CD14-positive monocyte (primary cell): ENCODE measurements around the gene SCG2. TPM values are rescaled to one million over a fixed set of nuclear protein-coding genes. Genes with fewer than 3 reads are reported as not detected.

Source experiments
- DNase-seq, 3 donors: peaks; one replicate each; pipeline ENCODE4 v3.0.0-alpha.2; 2011 to 2022
- H2AFZ ChIP-seq: 2 replicates; pipeline ENCODE4 v1.6.0; 2012; ENCODE audit warnings: mild to moderate bottlenecking, low read depth, low read length, inconsistent platforms; ENCODE audit not compliant: insufficient read depth, poor library complexity, severe bottlenecking
- H3K27ac ChIP-seq, 2 donors: 1 replicate in 1 of 2; 2 replicates in 1 of 2; pipeline ENCODE4 v1.5.1; 2012 to 2013; ENCODE audit warnings: low read length in 2 of 2, control low read depth in 1 of 2, inconsistent platforms in 1 of 2, low read depth in 1 of 2, mild to moderate bottlenecking in 1 of 2
- H3K27me3 ChIP-seq, 2 donors: one replicate each; pipeline versions ENCODE4 v1.6.0 to v1.6.1; 2011 to 2013; ENCODE audit warnings: low read length in 2 of 2; ENCODE audit not compliant: control insufficient read depth in 2 of 2, insufficient read depth in 2 of 2
- H3K36me3 ChIP-seq, 2 donors: replicated peaks in 1 of 2; 1 replicate in 1 of 2; 2 replicates in 1 of 2; pipeline versions ENCODE4 v1.5.1 to v1.6.1; 2012 to 2013; ENCODE audit warnings: low read length in 2 of 2, control low read depth in 1 of 2, inconsistent platforms in 1 of 2, mild to moderate bottlenecking in 1 of 2; ENCODE audit not compliant: insufficient read depth in 2 of 2, control insufficient read depth in 1 of 2
- H3K4me1 ChIP-seq, 2 donors: 1 replicate in 1 of 2; 2 replicates in 1 of 2; pipeline versions ENCODE4 v1.5.1 to v1.6.1; 2012 to 2013; ENCODE audit warnings: low read length in 2 of 2, control low read depth in 1 of 2, inconsistent platforms in 1 of 2, mild to moderate bottlenecking in 1 of 2, moderate library complexity in 1 of 2; ENCODE audit not compliant: insufficient read depth in 2 of 2, control insufficient read depth in 1 of 2
- H3K4me2 ChIP-seq: replicated peaks from 2 replicates; pipeline ENCODE3; 2012; ENCODE audit warnings: low read length, moderate library complexity, mild to moderate bottlenecking; ENCODE audit not compliant: poor library complexity, severe bottlenecking; ENCODE audit errors: extremely low read depth
- H3K4me3 ChIP-seq, 3 experiments: fragments of 200-600 bp in 1 of 3; sonication (generic) in 1 of 3; replicated peaks in 1 of 3; 1 replicate in 2 of 3; 2 replicates in 1 of 3; pipeline ENCODE4 v1.5.1; 2011 to 2013; ENCODE audit warnings: low read length in 3 of 3, mild to moderate bottlenecking in 3 of 3, control low read depth in 2 of 3, low read depth in 2 of 3, inconsistent platforms in 1 of 3, moderate library complexity in 1 of 3
- H3K79me2 ChIP-seq: 2 replicates; pipeline ENCODE4 v1.6.0; 2012; ENCODE audit warnings: mild to moderate bottlenecking, control low read depth, inconsistent platforms, low read length, moderate library complexity; ENCODE audit not compliant: insufficient read depth
- H3K9ac ChIP-seq: 2 replicates; pipeline ENCODE4 v1.6.0; 2017; ENCODE audit warnings: low read length, mild to moderate bottlenecking; ENCODE audit not compliant: insufficient read depth, poor library complexity, severe bottlenecking
- H3K9me3 ChIP-seq, 2 donors: replicated peaks in 1 of 2; 1 replicate in 1 of 2; 2 replicates in 1 of 2; pipeline versions ENCODE4 v1.5.1 to v1.6.1; 2012 to 2013; ENCODE audit warnings: low read length in 2 of 2, control low read depth in 1 of 2; ENCODE audit not compliant: control insufficient read depth in 1 of 2, insufficient read depth in 1 of 2
- H4K20me1 ChIP-seq: 2 replicates; pipeline ENCODE4 v1.6.0; 2012; ENCODE audit warnings: mild to moderate bottlenecking, low read length, control low read depth, moderate library complexity; ENCODE audit not compliant: insufficient read depth
- H3K27ac Mint-ChIP-seq, 7 donors: one replicate each; pipeline ENCODE4 v1.8.0; 2020; ENCODE audit warnings: mild to moderate bottlenecking in 7 of 7, mixed read lengths in 7 of 7, moderate library complexity in 6 of 7, inconsistent platforms in 2 of 7
- H3K27me3 Mint-ChIP-seq, 3 donors: one replicate each; pipeline ENCODE4 v1.8.0; 2021 to 2022; ENCODE audit warnings: low read depth in 3 of 3, mild to moderate bottlenecking in 3 of 3, mixed read lengths in 3 of 3, moderate library complexity in 3 of 3, inconsistent platforms in 1 of 3
- H3K36me3 Mint-ChIP-seq, 2 donors: one replicate each; pipeline ENCODE4 v1.8.0; 2020; ENCODE audit warnings: mixed read lengths in 2 of 2, inconsistent platforms in 1 of 2, mild to moderate bottlenecking in 1 of 2
- H3K4me1 Mint-ChIP-seq: one replicate; pipeline ENCODE4 v1.8.0; 2020; ENCODE audit warnings: mild to moderate bottlenecking, mixed read lengths
- H3K4me3 Mint-ChIP-seq, 2 donors: one replicate each; pipeline ENCODE4 v1.8.0; 2020; ENCODE audit warnings: mild to moderate bottlenecking in 2 of 2, mixed read lengths in 2 of 2, moderate library complexity in 1 of 2
- H3K9me3 Mint-ChIP-seq, 7 donors: one replicate each; pipeline ENCODE4 v1.8.0; 2020 to 2022; ENCODE audit warnings: mixed read lengths in 7 of 7, mild to moderate bottlenecking in 6 of 7, moderate library complexity in 6 of 7, inconsistent platforms in 2 of 7
- CTCF ChIP-seq: fragments of 200-600 bp; IDR thresholded peaks from one replicate; pipeline ENCODE4 v1.8.0; 2022; ENCODE audit warnings: antibody characterized with exemption, mild to moderate bottlenecking
- WGBS: methylation state at CpG from one replicate; pipeline ENCODE4 v1.1.5; 2013; ENCODE audit warnings: missing lambda C conversion rate; ENCODE audit not compliant: insufficient coverage; 5-methylcytosine and 5-hydroxymethylcytosine counted together
- intact Hi-C, 2 donors: fragments of 100-400 bp; cut with micrococcal nuclease; formaldehyde crosslinking; loops; one replicate each; pipeline versions ENCODE4 v1.15.0 to v1.15.1; 2023
- polyA plus RNA-seq, 3 donors: library from polyadenylated mRNA; depleted of rRNA in 1 of 3; unstranded in 2 of 3; stranded (reverse) in 1 of 3; fragments of 300-500 nt in 2 of 3; fragments of >200 nt in 1 of 3; fragmentation: Illumina TruSeq in 2 of 3; gene quantifications; 1 replicate in 2 of 3; 2 replicates in 1 of 3; pipeline ENCODE4 v1.2.3, GENCODE V29; 2012 to 2021

The SCG2 gene
- polyA plus RNA-seq, 3 donors, result not detected

- Mint-ChIP-seq H3K36me3 (no peaks in the 10 kb centered on the region), H3K9me3 (peaks cover 0 to 7% (median 2%) of the 10 kb centered on the region in 7 donors), H3K27ac (no peak overlapping the region), H3K4me1 (no peaks in the 10 kb centered on the region), H3K4me3 (no peak overlapping the region), H3K27me3 (peaks cover 1 to 5% (median 3%) of the 10 kb centered on the region in 3 donors)
- TF ChIP-seq CTCF, result no peak
- Histone ChIP-seq H3K27ac (no peak overlapping the region), H2AFZ (no peak overlapping the region), H3K79me2 (no peaks in the 10 kb centered on the region), H3K4me2 (no peak overlapping the region), H3K4me1 (no peaks in the 10 kb centered on the region), H3K4me3 (no peak overlapping the region), H3K9ac (no peak overlapping the region), H3K36me3 (no peaks in the 10 kb centered on the region), H3K27me3 (no peaks in the 10 kb centered on the region), H3K9me3 (no peaks in the 10 kb centered on the region), H4K20me1 (no peaks in the 10 kb centered on the region)
- WGBS, result 94% methylated on average over 6 of the region's 6 CpGs
- intact Hi-C loops, result no loop called here
- DNase-seq, result no peak
Measured at GRCh38 chr2:223633656-223634055, 31.5 kb upstream of the SCG2 start.

GRCh38 chr2:223632826-223633225 is 30.7 kb upstream of the SCG2 start:
- no peaks in the 10 kb centered on the region for H3K36me3 ChIP-seq
- WGBS, result 89% methylated on average over 2 of the region's 2 CpGs
- Mint-ChIP-seq H3K4me1 (no peaks in the 10 kb centered on the region), H3K27ac (no peak overlapping the region), H3K36me3 (no peaks in the 10 kb centered on the region), H3K9me3 (peaks cover 0 to 7% (median 2%) of the 10 kb centered on the region in 7 donors), H3K27me3 (peaks cover 1 to 5% (median 3%) of the 10 kb centered on the region in 3 donors), H3K4me3 (no peak overlapping the region)
- H2AFZ ChIP-seq, result no peak overlapping the region
- H3K27ac ChIP-seq, result no peak overlapping the region
- no peak for TF ChIP-seq CTCF
- no peak overlapping the region for H3K9ac ChIP-seq
- intact Hi-C loops, result no loop called here
- no peak overlapping the region for H3K4me2 ChIP-seq
- no peaks in the 10 kb centered on the region for H3K79me2 ChIP-seq
- no peak for DNase-seq
- H3K4me3 ChIP-seq, result no peak overlapping the region
- H4K20me1 ChIP-seq, result no peaks in the 10 kb centered on the region
- no peaks in the 10 kb centered on the region for H3K9me3 ChIP-seq
- H3K4me1 ChIP-seq, result no peaks in the 10 kb centered on the region
- H3K27me3 ChIP-seq, result no peaks in the 10 kb centered on the region
